ENCODE data around the gene URB1. TPM values are rescaled to one million over a fixed set of nuclear protein-coding genes. Genes with fewer than 3 reads are reported as not detected.

URB1 gene
- polyA plus RNA-seq, 1 of the 3 experiments (the other 2 are of a cell fraction): 9.9 TPM

DNA sequence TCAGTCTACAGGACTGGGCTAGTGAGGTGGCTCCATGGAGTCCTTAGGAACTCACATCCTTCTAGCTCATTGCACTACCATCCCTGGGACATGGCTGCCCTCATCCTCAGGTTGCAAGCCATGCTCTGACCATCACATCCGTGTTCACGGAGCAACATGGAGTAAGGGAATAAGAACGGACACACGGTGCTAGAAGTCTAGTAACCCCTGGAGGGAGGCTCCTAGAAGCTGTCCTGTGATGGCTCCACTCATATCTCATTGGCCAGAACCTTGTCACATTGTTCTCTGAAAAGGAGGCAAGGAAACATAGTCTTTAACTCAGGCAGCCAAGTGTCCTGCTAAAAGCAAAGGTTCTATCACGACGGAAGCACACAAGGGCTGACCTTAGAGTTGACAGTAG lies 90.3 kb downstream of the URB1 start:
- H4K20me1 ChIP-seq (ENCODE audit: insufficient read depth): no peaks in the 10 kb centered on the region
- no peak overlapping the region for H3K9ac ChIP-seq
- H3K4me2 ChIP-seq: no peak overlapping the region
- POLR2A ChIA-PET: no interaction called here
- DNase-seq: no peak
- H3K79me2 ChIP-seq (ENCODE audit: insufficient read depth): no peaks in the 10 kb centered on the region
- H2AFZ ChIP-seq (ENCODE audit: low read depth): no peak overlapping the region
- no peaks in the 10 kb centered on the region for H3K9me3 ChIP-seq
- no peak overlapping the region for H3K4me3 ChIP-seq (ENCODE audit: low read depth in 2 of 2, low read length in 1 of 2)
- H3K27ac ChIP-seq (ENCODE audit: low read depth in 2 of 2, low read length in 1 of 2): no peak overlapping the region
- peaks cover 27 to 55% of the 10 kb centered on the region in 2 experiments for H3K36me3 ChIP-seq (replicated peaks in 1 of 2; ENCODE audit: control insufficient read depth in 1 of 2, insufficient read depth in 2 of 2, low read length in 1 of 2)
- WGBS (ENCODE audit: low lambda C conversion rate): 98% methylated on average over 6 of the region's 6 CpGs
- no peaks in the 10 kb centered on the region for H3F3A ChIP-seq (replicated peaks; ENCODE audit: insufficient read depth)
- no peaks in the 10 kb centered on the region for H3K4me1 ChIP-seq (ENCODE audit: control insufficient read depth in 1 of 2, insufficient read depth in 2 of 2, low read depth in 1 of 2, low read length in 1 of 2)
- CTCF ChIA-PET: no interaction called here
- TF ChIP-seq FOXM1 (IDR thresholded peaks at IDR 0.05; ENCODE audit: low read depth) (no peak), NFIC (IDR thresholded peaks at IDR 0.05; ENCODE audit: borderline replicate concordance) (no peak), RFX5 (IDR thresholded peaks at IDR 0.05; ENCODE audit: low read length) (no peak), TEAD4 (IDR thresholded peaks at IDR 0.05; ENCODE audit: borderline replicate concordance, insufficient read depth) (no peak), ELF1 (IDR thresholded peaks at IDR 0.05) (no peak), NRF1 (IDR thresholded peaks at IDR 0.05; ENCODE audit: low read depth, low read length) (no peak), YY1 (IDR thresholded peaks at IDR 0.05; ENCODE audit: low read depth) (no peak), POLR2AphosphoS5 (IDR thresholded peaks at IDR 0.05; ENCODE audit: low read depth, low read length) (no peak)
- no peaks in the 10 kb centered on the region for H3K27me3 ChIP-seq (ENCODE audit: insufficient read depth)
- H3K9me2 ChIP-seq: no peaks in the 10 kb centered on the region

DNA sequence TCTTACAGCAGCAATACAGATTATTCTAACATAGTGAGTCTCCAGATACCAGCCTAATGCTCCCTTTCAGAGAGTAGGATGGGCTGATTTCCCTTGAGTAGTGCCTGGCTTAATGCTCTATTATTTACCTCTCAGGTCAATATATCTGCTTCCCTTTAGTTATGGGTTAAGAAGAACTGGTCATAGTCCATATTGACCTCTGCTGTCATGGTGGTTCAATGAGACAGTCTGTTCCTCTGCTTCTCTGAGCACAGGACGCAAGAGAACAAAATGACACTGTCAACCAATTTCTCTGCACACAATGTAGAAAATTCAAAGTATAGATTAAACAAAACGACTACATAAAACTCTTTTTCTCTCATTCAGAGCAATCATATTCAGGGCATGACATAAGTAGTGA lies 91.2 kb downstream of the URB1 start:
- H3F3A ChIP-seq (replicated peaks; ENCODE audit: insufficient read depth): no peaks in the 10 kb centered on the region
- POLR2A ChIA-PET: no interaction called here
- no peak overlapping the region for H2AFZ ChIP-seq (ENCODE audit: low read depth)
- no peak overlapping the region for H3K4me3 ChIP-seq (ENCODE audit: low read depth in 2 of 2, low read length in 1 of 2)
- no peaks in the 10 kb centered on the region for H3K4me1 ChIP-seq (ENCODE audit: control insufficient read depth in 1 of 2, insufficient read depth in 2 of 2, low read depth in 1 of 2, low read length in 1 of 2)
- DNase-seq: no peak
- no peaks in the 10 kb centered on the region for H3K27me3 ChIP-seq (ENCODE audit: insufficient read depth)
- H4K20me1 ChIP-seq (ENCODE audit: insufficient read depth): no peaks in the 10 kb centered on the region
- no peak overlapping the region for H3K9ac ChIP-seq
- no peak overlapping the region for H3K27ac ChIP-seq (ENCODE audit: low read depth in 2 of 2, low read length in 1 of 2)
- peaks cover 26 to 51% of the 10 kb centered on the region in 2 experiments for H3K36me3 ChIP-seq (replicated peaks in 1 of 2; ENCODE audit: control insufficient read depth in 1 of 2, insufficient read depth in 2 of 2, low read length in 1 of 2)
- H3K4me2 ChIP-seq: no peak overlapping the region
- 91% methylated on average over 2 of the region's 2 CpGs for WGBS (ENCODE audit: low lambda C conversion rate)
- H3K79me2 ChIP-seq (ENCODE audit: insufficient read depth): no peaks in the 10 kb centered on the region
- H3K9me3 ChIP-seq: no peaks in the 10 kb centered on the region
- CTCF ChIA-PET: no interaction called here
- TF ChIP-seq, protein P1, sequence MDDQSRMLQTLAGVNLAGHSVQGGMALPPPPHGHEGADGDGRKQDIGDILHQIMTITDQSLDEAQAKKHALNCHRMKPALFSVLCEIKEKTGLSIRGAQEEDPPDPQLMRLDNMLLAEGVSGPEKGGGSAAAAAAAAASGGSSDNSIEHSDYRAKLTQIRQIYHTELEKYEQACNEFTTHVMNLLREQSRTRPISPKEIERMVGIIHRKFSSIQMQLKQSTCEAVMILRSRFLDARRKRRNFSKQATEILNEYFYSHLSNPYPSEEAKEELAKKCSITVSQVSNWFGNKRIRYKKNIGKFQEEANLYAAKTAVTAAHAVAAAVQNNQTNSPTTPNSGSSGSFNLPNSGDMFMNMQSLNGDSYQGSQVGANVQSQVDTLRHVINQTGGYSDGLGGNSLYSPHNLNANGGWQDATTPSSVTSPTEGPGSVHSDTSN (IDR thresholded peaks at IDR 0.05): no peak
- TF ChIP-seq, protein P2, sequence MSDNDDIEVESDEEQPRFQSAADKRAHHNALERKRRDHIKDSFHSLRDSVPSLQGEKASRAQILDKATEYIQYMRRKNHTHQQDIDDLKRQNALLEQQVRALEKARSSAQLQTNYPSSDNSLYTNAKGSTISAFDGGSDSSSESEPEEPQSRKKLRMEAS (IDR thresholded peaks at IDR 0.05; ENCODE audit: low read depth): no peak
- H3K9me2 ChIP-seq: no peaks in the 10 kb centered on the region

DNA sequence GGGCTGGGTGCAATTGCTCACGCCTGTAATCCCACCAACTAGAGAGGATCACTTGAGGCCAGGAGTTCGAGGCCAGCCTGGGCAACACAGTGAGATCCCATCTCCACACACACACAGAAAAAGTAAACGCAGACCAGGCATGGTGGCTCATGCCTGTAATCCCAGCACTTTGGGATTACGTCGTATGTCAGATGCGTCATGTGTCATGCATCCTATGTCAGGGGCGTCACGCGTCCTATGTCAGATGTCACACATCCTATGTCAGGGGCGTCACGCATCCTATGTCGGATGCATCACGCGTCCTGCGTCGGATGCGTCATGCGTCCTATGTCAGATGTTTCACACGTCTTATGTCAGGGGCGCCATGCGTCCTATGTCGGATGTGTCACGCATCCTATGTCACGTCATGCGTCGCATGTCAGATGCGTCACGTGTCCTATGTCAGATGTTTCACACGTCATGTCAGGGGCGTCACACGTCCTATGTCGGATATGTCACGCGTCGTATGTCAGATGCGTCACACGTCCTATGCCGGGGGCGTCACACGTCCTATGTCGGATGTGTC lies 92.6 kb downstream of the URB1 start:
- no peak overlapping the region for H3K4me3 ChIP-seq (ENCODE audit: low read depth in 2 of 2, low read length in 1 of 2)
- H2AFZ ChIP-seq (ENCODE audit: low read depth): no peak overlapping the region
- no peak overlapping the region for H3K9ac ChIP-seq
- H3K79me2 ChIP-seq (ENCODE audit: insufficient read depth): no peaks in the 10 kb centered on the region
- no peaks in the 10 kb centered on the region for H3K27me3 ChIP-seq (ENCODE audit: insufficient read depth)
- POLR2A ChIA-PET: no interaction called here
- DNase-seq: no peak
- H3F3A ChIP-seq (replicated peaks; ENCODE audit: insufficient read depth): peaks cover 5% of the 10 kb centered on the region
- H3K27ac ChIP-seq (ENCODE audit: low read depth in 2 of 2, low read length in 1 of 2): no peak overlapping the region
- peaks cover 22 to 48% of the 10 kb centered on the region in 2 experiments for H3K36me3 ChIP-seq (replicated peaks in 1 of 2; ENCODE audit: control insufficient read depth in 1 of 2, insufficient read depth in 2 of 2, low read length in 1 of 2)
- no peaks in the 10 kb centered on the region for H3K9me2 ChIP-seq
- CTCF ChIA-PET: no interaction called here
- H3K9me3 ChIP-seq: no peaks in the 10 kb centered on the region
- WGBS (ENCODE audit: low lambda C conversion rate): 90% methylated on average over 38 of the region's 41 CpGs
- no peak overlapping the region for H3K4me2 ChIP-seq
- no peaks in the 10 kb centered on the region for H3K4me1 ChIP-seq (ENCODE audit: control insufficient read depth in 1 of 2, insufficient read depth in 2 of 2, low read depth in 1 of 2, low read length in 1 of 2)
- H4K20me1 ChIP-seq (ENCODE audit: insufficient read depth): no peaks in the 10 kb centered on the region
- TF ChIP-seq MEF2A (IDR thresholded peaks at IDR 0.05; ENCODE audit: borderline replicate concordance, low read depth) (no peak), RFX5 (IDR thresholded peaks at IDR 0.05; ENCODE audit: low read length) (no peak), TAF1 (IDR thresholded peaks at IDR 0.05; ENCODE audit: borderline replicate concordance, low read depth, low read length) (no peak), FOSL2 (IDR thresholded peaks at IDR 0.05; ENCODE audit: borderline replicate concordance, low read depth) (no peak)
- TF ChIP-seq, protein P3, sequence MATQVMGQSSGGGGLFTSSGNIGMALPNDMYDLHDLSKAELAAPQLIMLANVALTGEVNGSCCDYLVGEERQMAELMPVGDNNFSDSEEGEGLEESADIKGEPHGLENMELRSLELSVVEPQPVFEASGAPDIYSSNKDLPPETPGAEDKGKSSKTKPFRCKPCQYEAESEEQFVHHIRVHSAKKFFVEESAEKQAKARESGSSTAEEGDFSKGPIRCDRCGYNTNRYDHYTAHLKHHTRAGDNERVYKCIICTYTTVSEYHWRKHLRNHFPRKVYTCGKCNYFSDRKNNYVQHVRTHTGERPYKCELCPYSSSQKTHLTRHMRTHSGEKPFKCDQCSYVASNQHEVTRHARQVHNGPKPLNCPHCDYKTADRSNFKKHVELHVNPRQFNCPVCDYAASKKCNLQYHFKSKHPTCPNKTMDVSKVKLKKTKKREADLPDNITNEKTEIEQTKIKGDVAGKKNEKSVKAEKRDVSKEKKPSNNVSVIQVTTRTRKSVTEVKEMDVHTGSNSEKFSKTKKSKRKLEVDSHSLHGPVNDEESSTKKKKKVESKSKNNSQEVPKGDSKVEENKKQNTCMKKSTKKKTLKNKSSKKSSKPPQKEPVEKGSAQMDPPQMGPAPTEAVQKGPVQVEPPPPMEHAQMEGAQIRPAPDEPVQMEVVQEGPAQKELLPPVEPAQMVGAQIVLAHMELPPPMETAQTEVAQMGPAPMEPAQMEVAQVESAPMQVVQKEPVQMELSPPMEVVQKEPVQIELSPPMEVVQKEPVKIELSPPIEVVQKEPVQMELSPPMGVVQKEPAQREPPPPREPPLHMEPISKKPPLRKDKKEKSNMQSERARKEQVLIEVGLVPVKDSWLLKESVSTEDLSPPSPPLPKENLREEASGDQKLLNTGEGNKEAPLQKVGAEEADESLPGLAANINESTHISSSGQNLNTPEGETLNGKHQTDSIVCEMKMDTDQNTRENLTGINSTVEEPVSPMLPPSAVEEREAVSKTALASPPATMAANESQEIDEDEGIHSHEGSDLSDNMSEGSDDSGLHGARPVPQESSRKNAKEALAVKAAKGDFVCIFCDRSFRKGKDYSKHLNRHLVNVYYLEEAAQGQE (IDR thresholded peaks at IDR 0.05; ENCODE audit: low read depth, low read length): no peak
- TF ChIP-seq, protein P1 (IDR thresholded peaks at IDR 0.05): no peak
- TF ChIP-seq, protein P2 (IDR thresholded peaks at IDR 0.05; ENCODE audit: low read depth): no peak
